Limb (tissue), 2 donors: ENCODE data around the gene PTPN12.
"Not testable (repeated sequence)": the region's sequence is repeated elsewhere in the genome, so short reads cannot be mapped to it uniquely, and the experiment has no call there.

Experiments used
- DNase-seq, 2 donors: peaks; one replicate each; pipeline ENCODE4 v3.0.0-alpha.2; 2016; ENCODE audit errors: extremely low spot score in 2 of 2

PTPN12 gene

GRCh38 chr7:77538281-77539212, 1.5 kb downstream of the PTPN12 start:
- peak; percentile 71 to 78 for DNase-seq

- no peak for DNase-seq
Observed at GRCh38 chr7:77540402-77540822, 3.3 kb downstream of the PTPN12 start.

DNA sequence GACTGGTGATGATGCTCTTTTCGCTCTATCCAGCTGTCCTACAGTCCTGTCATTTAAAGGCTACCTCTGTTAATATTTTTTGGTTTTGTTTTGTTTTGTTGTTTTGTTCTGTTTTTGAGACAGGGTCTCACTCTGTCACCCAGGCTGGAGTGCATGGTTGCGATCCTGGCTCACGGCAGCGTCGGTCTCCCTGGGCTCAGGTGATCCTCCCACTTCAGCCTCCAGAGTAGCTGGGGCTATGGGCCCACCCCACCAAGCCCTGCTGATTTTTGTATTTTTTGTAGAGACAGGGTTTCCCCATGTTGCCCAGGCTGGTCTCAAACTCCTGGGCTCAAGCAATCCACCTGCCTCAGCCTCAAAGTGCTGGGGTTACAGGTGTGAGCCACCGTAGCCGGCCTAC, 3.9 kb downstream of the PTPN12 start:
- not testable (repeated sequence) for DNase-seq

GRCh38 chr7:77542409-77542808, 5.3 kb downstream of the PTPN12 start:
- DNase-seq = no peak

GRCh38 chr7:77542895-77543294, 5.8 kb downstream of the PTPN12 start:
- no peak for DNase-seq

DNA sequence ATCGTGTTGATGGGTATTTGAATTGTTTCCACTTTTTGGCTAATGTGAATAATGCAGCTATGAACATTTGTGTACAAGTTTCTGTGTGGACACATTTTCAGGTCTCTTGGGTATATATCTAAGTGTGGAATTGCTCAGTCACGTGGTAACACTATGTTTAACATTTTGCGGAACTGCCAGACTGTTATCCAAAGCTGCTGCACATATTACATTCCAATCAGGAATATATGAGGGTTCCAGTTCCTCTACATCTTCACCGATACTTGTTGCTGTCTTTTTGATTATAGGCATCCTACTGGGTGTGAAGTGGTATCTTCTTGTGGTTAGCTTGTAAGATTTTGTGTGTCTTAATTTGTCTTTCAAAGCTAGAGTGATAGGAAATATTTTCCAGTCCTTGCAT, 6.8 kb downstream of the PTPN12 start:
- DNase-seq = no peak

DNA sequence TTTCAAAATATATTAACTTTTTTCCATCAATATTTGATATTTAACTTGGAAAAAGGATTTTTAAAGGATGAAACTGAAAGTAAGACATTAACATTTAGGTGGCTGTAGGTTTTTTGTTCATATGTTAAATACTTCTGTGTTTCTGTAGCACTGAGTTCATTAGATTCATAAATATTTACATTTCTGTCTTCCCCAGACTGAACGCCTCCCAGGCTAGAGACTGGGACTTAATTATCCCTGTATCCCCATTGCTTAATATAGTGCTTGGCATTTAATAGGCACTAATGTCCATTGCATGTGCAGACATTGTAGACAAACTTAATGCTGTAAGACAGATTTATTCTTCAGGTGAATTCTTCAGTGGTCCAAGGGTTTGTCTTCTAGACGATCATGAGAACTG, 7.4 kb downstream of the PTPN12 start:
- no peak for DNase-seq

DNA sequence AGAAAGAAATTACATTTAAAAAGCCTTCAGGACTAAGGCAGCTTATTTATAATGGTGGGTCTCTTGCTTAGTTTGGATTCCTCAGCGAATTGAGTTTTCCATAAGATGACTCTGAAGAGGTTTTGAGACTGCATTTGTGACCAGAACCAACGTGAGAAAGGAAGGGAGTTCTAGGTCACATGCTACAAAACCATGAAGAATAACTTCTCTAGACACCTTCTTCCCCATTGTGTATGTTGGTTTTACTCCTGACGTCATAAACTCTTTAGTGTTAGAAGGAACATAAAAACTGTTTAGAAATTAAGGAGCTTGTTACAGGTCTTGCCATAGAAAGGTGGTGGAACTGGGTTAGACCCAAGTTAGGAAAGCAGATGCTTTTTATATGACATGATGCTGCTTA, 11.1 kb downstream of the PTPN12 start:
- DNase-seq = no peak

DNA sequence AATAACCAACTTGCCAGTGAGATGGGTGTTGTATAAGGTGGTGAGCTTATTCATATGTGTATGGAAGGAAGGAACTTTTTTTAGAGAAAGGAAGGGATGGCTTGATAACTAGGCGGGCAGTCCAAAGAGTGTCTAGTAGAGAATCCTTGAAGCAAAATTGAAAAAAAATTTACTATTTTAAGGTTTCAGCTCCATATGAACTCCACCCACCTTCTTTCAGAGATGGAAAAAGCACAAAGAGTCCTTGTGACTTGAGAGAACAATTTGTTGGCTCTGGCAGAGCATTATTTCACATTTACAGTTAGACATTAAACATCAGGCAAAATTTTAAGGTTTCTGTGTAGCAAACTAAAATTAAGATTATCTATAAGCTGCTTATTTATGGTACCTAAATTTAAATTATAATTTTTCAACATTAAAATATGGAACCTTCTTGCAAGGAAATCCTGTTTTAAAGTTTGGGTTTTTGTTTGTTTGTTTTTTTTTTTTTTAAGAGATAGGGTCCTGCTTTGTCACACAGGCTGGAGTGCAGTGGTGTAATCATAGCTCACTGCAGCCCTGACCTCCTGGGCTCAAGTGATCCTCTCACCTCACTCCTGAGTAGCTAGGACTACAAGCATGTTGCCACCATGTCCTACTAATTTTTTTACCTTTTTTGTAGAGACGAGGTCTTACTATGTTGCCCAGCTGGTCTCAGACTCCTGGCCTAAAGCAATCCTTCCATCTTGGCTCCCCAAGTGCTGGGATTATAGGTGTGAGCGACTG, 12.2 kb downstream of the PTPN12 start:
- DNase-seq = no peak

DNA sequence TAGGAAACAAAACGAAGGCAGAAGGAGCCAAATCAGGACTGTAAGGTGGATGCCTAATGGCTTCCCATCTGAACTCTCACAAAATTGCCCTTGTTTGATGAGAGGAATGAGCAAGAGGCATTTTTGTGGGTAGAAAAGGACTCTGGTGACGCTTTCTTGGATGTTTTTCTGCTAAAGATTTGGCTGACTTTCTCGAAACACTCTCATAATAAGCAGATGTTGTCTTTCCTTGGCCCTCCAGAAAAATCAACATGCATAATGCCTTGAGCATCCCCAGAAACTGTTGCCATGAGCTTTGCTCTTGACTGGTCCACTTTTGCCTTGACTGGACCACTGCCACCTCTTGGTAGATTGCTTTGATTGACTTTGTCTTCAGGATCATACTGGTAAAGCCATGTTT, 13.5 kb downstream of the PTPN12 start:
- no peak for DNase-seq

DNA sequence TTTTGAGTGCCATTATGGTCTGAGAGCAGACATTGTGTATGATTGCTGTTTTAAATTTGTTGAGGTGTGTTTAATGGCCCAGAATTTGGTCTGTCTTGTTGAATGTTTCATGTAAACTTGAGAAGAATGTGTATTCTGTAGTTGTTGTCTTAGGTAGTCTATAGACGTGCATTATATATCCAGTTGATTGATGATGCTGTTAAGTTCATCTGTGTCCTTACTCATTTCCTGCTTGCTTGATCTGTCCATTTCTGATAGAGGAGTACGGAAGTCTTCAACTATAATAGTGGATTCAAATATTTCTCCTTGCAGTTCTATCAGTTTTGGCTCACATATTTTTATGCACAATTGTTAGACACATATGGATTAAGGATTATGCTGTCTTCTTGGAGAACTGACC, 16.0 kb downstream of the PTPN12 start:
- no peak for DNase-seq

GRCh38 chr7:77558284-77558967, 21.3 kb downstream of the PTPN12 start:
- DNase-seq = no peak

GRCh38 chr7:77561352-77561751, 24.3 kb downstream of the PTPN12 start:
- no peak for DNase-seq

DNA sequence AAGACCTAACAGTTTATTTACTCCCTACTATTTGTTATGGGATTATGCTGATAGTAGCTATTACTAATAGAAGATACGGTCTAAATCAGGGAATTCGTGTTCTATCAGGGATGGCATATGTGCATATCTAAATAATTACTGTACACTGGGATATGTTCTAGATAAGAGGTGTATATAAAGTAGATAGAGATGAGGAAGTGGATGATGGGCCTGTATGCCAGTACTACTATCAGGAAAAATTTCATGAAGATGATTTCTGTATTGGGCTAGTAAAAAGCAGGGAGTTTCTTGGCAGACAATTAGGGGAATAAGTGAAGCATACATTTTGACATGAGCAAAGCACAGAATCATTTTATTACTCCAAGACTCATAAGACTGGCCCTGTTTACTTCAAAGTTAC, 26.2 kb downstream of the PTPN12 start:
- DNase-seq = no peak

- no peak for DNase-seq
Observed at GRCh38 chr7:77565917-77566316, 28.8 kb downstream of the PTPN12 start.

- no peak for DNase-seq
Observed at GRCh38 chr7:77566421-77566820, 29.3 kb downstream of the PTPN12 start.

- DNase-seq = no peak
Observed at GRCh38 chr7:77569514-77570232, 32.6 kb downstream of the PTPN12 start.

GRCh38 chr7:77570330-77571011, 33.4 kb downstream of the PTPN12 start:
- DNase-seq = no peak

GRCh38 chr7:77571801-77572200, 34.7 kb downstream of the PTPN12 start:
- no peak for DNase-seq

DNA sequence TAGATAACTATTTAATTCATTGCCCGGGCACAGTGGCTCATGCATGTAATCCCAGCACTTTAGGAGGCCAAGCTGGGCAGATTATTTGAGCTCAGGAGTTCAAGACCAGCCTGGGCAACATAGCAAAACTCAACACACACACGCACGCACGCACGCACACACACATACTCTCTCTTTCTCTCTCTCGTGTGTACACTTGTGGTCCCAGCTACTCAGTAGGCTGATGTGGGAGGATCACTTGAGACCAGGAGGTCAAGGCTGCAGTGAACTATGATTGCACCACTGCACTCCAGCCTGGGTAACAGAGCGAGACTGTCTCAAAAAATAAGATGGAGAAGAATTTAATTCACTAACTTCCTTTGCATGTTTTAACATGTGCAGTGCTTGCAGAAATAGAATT, 38.1 kb downstream of the PTPN12 start:
- DNase-seq = no peak

GRCh38 chr7:77576856-77577255, 39.8 kb downstream of the PTPN12 start:
- no peak for DNase-seq
